A673 (cell line): ENCODE results near the gene LFNG. TPM values are rescaled to one million over a fixed set of nuclear protein-coding genes. Genes with fewer than 3 reads are reported as not detected.

Source experiments
- BruUV-seq: library from RNA; stranded (reverse); fragments of 400-500 nt; replicated peaks from 2 replicates; lab custom pipeline; 2021; lab: Mats Ljungman, UMichigan
- CTCF ChIA-PET: fragments of 300-600 bp; sonication (Branson Sonifier 250); formaldehyde crosslinking; loops from one replicate; lab custom pipeline; 2022; ENCODE audit warnings: antibody characterized with exemption; lab: Charles Lee
- POLR2A ChIA-PET: fragments of 300-600 bp; sonication (Branson Sonifier 250); formaldehyde crosslinking; loops from one replicate; lab custom pipeline; 2022; ENCODE audit warnings: antibody characterized with exemption; ENCODE audit not compliant: low non-redundant PET; lab: Charles Lee
- DNase-seq: peaks from one replicate; pipeline ENCODE4 v3.0.0-alpha.2; 2015; ENCODE audit warnings: low spot score
- H3K27ac ChIP-seq: fragments of 200-600 bp; sonication (generic); 2 replicates; pipeline ENCODE4 v1.5.1; 2016; ENCODE audit warnings: mixed run types, low read depth, mild to moderate bottlenecking, mixed read lengths, antibody characterized with exemption, low read length; ENCODE audit not compliant: poor library complexity, severe bottlenecking
- H3K27me3 ChIP-seq: fragments of 200-600 bp; sonication (generic); replicated peaks from 2 replicates; pipeline ENCODE4 v1.6.1; 2017; ENCODE audit warnings: mixed run types, low read depth, mild to moderate bottlenecking, mixed read lengths, antibody characterized with exemption, low read length; ENCODE audit not compliant: insufficient read depth, poor library complexity
- H3K36me3 ChIP-seq: fragments of 200-600 bp; sonication (generic); 2 replicates; pipeline ENCODE4 v1.6.1; 2016; ENCODE audit warnings: mixed run types, mild to moderate bottlenecking, mixed read lengths, antibody characterized with exemption, low read length; ENCODE audit not compliant: insufficient read depth, poor library complexity, severe bottlenecking
- H3K4me1 ChIP-seq: fragments of 200-600 bp; sonication (generic); 2 replicates; pipeline ENCODE4 v1.6.1; 2017; ENCODE audit warnings: mixed run types, mild to moderate bottlenecking, mixed read lengths, antibody characterized with exemption, low read length; ENCODE audit not compliant: insufficient read depth, poor library complexity, severe bottlenecking
- H3K4me3 ChIP-seq: fragments of 200-600 bp; sonication (generic); 2 replicates; pipeline ENCODE4 v1.5.1; 2016; ENCODE audit warnings: low read depth, mixed run types, mild to moderate bottlenecking, mixed read lengths, low read length; ENCODE audit not compliant: poor library complexity, severe bottlenecking
- H3K9me3 ChIP-seq: fragments of 200-600 bp; sonication (generic); 2 replicates; pipeline ENCODE4 v1.6.1; 2016; ENCODE audit warnings: mixed run types, low read depth, mild to moderate bottlenecking, mixed read lengths, antibody characterized with exemption, low read length; ENCODE audit not compliant: poor library complexity, severe bottlenecking
- CTCF ChIP-seq: fragments of 300-800, 200-600 bp; sonication (generic); conservative IDR thresholded peaks from 2 replicates; pipeline ENCODE4 v1.5.1; 2017; ENCODE audit warnings: low read depth, mild to moderate bottlenecking, antibody characterized with exemption, low read length, moderate library complexity, mixed read lengths
- EZH2 ChIP-seq: fragments of 200-600 bp; sonication (generic); IDR thresholded peaks from 2 replicates; pipeline ENCODE4 v1.6.1; 2017; ENCODE audit warnings: borderline replicate concordance, low read depth, mild to moderate bottlenecking, mixed read lengths, antibody characterized with exemption, low read length; ENCODE audit not compliant: poor library complexity, severe bottlenecking
- intact Hi-C: fragments of 100-400 bp; cut with micrococcal nuclease; formaldehyde crosslinking; loops from one replicate; pipeline ENCODE4 v1.10.0; 2022; ENCODE audit not compliant: unreplicated experiment
- total RNA-seq: library from RNA; stranded (reverse); gene quantifications from 2 replicates; pipeline ENCODE4 v1.2.3, GENCODE V29; 2021

LFNG gene
- total RNA-seq, 1 experiment from 2014 or later, result 11.7 TPM

- intact Hi-C loops, result no loop called here
- no peaks in the 10 kb centered on the region for H3K27me3 ChIP-seq
- H3K4me3 ChIP-seq, result no peak overlapping the region
- ChIA-PET POLR2A (no interaction called here), CTCF (no interaction called here)
- peaks cover 32% of the 10 kb centered on the region for H3K36me3 ChIP-seq
- H3K4me1 ChIP-seq, result peaks cover 10% of the 10 kb centered on the region
- no peaks in the 10 kb centered on the region for H3K9me3 ChIP-seq
- TF ChIP-seq EZH2 (no peak), CTCF (no peak)
- H3K27ac ChIP-seq, result no peak overlapping the region
- no TSS peak for BruUV-seq
- no peak for DNase-seq
Observed at GRCh38 chr7:2551418-2551817, 31.8 kb downstream of the LFNG start.

- DNase-seq, result no peak
- no peaks in the 10 kb centered on the region for H3K27me3 ChIP-seq
- intact Hi-C loops, result no loop called here
- H3K27ac ChIP-seq, result no peak overlapping the region
- H3K9me3 ChIP-seq, result no peaks in the 10 kb centered on the region
- no peak overlapping the region for H3K4me3 ChIP-seq
- BruUV-seq, result no TSS peak
- CTCF ChIA-PET, result interaction anchor here (0.6 kb wide), 1 partner anchor 212 kb away, joined by 3 read pairs; no protein-coding TSS in a partner anchor
- peaks cover 10% of the 10 kb centered on the region for H3K4me1 ChIP-seq
- POLR2A ChIA-PET, result interaction anchor here (0.6 kb wide), 1 partner anchor 80 kb away, joined by 3 read pairs; no protein-coding TSS in a partner anchor
- no peak for TF ChIP-seq CTCF
- TF ChIP-seq EZH2, result no peak
- peaks cover 18% of the 10 kb centered on the region for H3K36me3 ChIP-seq
Observed at GRCh38 chr7:2553108-2553507, 33.5 kb downstream of the LFNG start.

- peaks cover 10% of the 10 kb centered on the region for H3K4me1 ChIP-seq
- intact Hi-C loops, result no loop called here
- no peak for DNase-seq
- H3K36me3 ChIP-seq, result peaks cover 15% of the 10 kb centered on the region
- no TSS peak for BruUV-seq
- ChIA-PET POLR2A (no interaction called here), CTCF (interaction anchor here (0.6 kb wide), 2 partner anchors 65 to 213 kb away, joined by 3 to 4 read pairs; no protein-coding TSS in a partner anchor)
- no peaks in the 10 kb centered on the region for H3K27me3 ChIP-seq
- H3K27ac ChIP-seq, result peak overlapping the region; percentile 100
- peak overlapping the region; percentile 73 for H3K4me3 ChIP-seq
- H3K9me3 ChIP-seq, result no peaks in the 10 kb centered on the region
- TF ChIP-seq CTCF (no peak), EZH2 (no peak)
Observed at GRCh38 chr7:2553831-2554581, 34.4 kb downstream of the LFNG start.
